ENCODE results near the gene PERP.
"Not testable (repeated sequence)": the region's sequence is repeated elsewhere in the genome, so short reads cannot be mapped to it uniquely, and the experiment has no call there.

The PERP gene

DNA sequence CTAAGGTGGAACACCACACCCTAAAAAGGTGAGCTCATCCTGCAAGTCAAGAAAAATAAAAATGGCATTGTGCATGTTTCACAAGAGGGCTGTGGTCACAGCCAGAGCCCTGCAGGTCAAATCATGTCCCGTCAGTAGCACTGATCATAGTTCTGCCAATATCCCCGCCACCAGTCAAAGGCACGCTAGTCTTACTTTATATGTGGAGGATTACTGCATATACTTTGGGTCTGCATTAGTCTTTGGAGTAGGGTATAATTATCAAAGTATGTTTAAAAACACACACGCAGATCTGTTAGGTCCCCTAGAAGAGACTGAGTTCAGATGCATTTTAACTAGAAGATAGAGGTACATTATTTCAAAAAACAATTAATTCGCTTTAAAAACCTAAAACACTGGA is 1.8 kb downstream of the PERP start:
- DNase-seq = no peak

DNA sequence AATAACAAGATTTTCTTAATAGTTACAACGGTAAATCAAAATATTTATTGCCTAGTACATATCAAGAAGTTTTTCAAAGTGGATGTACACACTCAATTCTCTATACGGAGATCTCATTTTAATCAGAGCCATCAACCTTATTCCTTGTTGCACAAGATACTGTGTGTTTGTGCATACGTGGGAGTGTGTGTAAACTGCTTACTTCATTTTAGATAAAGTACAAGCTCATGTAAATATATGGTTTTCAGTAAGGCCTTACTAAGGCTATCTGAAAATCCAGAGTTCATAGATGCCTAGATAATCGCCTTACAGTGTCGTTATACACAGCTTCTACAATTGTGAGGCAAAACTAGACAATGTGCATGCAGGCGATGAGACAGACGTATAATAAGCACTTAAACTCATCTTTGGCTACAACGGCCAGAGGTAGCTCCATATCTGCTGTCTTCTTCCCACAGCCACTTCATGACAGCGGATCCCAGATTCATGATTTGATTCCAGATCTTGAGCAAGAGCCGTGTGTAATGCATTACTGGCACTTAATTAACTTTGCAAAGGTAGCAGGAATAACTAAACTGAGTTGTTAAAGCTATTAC is 2.5 kb downstream of the PERP start:
- no peak for DNase-seq

DNA sequence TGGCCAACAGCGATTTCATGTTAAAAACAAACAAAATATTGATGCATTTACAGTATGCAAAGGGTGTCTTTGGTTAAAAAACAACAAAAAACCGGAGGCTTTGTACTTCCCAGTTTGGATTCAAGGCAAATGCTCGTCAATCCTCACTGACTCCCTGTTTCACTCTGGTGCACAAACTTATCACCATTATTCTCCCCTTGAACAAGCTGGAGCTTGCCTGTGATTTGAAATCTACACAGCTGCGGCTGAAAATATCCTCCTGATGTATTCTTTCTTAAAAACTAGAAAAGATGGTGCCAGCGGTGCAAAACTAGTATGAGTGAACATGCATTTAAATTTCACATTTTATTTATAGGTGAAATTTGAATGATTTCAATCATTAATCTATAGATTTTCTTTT is 3.3 kb downstream of the PERP start:
- DNase-seq = no peak

DNA sequence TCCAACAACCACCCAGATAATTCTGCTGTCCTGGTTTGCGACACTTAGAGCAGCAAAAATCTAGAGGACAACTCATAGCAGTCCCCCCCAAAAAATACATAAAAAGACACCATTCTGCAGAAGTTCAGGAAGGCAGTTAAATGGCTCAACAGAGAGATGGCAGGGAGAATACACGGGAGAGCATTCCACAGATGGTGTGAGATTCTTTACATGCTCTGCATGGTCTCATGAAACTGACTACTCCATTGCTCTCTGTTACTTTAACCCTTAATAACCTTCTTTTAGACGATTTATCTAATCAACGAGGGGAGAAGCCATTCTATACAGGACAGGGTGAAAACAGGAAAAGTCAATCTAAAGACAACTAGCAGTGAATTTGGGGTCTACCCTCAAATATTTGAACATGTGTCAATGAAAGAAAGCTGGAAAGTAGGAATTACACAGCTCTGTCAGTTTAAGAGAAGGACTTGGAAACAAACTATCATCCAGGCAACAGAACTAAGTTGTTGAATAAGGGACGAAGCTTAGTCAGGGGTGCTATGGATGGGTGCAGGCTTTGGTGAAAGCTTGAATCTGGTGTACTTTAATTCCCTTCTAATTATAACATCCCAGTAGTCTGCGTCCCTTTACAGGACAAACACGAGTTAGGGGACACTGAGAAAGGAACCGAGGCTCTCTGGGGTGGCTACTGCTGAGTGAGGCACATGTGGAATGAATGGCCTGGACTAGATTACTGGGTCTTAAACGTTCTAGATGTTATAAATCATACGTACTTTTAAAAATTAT is 5.1 kb downstream of the PERP start:
- DNase-seq = peak; percentile 48

DNA sequence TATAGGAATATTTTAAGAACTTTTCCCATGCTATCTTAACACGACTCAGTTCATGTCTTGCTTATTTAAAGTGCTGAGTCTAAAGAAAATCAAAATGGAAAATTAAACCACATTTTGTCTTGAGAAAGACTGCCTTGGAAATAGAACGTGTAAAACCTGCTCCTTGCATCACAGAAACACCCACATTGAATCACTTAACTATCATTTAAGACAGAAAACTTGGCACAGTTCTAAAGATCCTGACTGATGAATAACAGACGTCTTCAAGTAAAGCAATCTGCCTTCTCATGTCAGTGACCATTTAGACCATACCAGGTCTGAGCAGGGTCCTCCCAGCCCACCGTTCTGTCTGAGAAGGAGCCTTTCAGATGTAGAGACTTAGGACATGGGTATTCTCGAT is 7.4 kb downstream of the PERP start:
- peak; percentile 79 for DNase-seq

DNA sequence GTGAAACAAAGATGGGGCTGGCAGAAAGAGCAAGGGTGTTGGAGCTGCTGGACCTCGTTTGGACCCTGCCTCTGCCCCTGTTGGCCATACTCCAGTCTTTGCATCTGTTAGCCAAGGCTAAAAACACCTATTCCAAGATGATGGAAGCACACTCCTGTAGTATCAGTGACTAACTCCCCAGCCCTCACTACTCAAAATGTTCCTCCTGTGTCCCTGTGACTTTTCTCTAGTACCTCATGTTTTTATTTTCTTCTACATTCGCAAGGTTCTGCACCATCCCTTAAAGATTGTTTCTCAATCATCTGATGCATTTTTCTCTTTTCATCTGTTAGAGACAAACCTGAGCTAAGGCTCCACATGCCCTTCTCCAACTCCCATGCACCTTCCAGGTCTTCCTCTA is 8.9 kb downstream of the PERP start:
- DNase-seq = no peak

DNA sequence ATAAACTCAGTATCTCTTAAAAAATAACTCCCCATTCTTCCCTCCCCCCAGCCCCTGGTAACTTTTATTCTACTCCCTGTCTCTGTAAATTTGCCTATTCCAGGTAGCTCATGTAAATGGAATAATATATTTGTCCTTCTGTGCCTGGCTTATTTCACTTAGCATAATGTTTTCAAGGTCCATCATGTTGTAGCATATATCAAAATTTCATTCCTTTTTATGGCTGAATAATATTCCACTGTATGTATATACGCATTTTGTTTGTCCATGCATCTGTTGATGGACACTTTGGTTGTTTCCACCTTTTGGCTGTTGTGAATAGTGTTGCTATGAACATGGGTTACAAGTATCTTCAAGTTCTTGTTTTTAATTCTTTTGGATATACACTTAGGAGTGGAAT is 13.0 kb downstream of the PERP start:
- no peak for DNase-seq

DNA sequence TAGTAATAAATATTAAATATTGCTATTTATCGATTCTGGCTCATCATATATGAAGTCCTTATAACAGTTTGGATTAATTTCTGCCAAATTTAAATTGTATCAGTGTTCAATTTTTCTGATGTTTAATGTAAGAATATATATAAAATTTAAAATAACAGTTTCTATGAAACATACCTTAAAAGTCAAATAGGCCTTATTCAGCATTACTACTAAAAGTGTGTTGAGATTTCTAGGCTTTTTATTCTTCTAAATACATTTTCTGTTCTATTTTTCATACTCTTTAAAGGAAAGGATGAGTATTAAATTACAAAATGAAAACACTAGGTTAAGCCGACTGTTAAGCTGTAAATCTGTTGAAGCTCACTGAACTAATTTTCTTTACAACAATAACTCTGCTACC is 13.6 kb downstream of the PERP start:
- DNase-seq = no peak

DNA sequence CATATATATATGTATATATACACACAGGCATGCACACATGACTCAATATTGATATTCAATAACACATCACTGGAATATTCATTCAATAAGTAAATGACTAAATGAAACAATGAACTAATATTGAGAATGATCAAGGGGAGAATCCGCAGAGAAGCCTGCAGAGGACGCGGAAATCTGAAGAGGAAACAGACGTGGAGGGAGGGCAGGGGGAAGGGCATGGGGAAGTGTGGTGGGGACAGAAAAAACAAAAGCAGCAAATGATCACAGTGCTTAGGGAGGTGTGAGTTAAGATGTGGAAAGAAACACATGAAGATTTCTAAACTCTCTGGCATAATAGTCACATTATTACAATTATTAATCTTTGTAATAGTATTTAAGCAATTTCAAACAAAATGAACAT is 14.5 kb downstream of the PERP start:
- DNase-seq = no peak

DNA sequence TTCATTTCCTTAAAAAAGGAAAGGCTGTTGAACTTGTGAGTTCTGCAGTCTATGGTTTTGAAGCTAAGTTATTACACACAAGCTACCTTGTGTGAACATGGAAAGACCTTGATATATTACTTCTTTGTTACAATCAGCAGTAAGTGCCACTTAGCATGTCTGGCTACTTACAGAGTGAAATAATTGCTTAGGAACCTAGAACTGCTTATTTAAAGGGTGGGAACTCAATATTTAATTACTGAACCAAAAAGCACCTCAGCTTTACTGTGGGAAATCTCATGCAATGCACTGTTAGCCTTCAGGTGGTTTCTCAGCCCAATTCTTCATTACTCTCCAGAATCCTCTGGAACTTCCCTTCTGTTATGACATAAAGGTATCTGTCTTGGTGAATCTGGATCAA is 17.9 kb downstream of the PERP start:
- no peak for DNase-seq

DNA sequence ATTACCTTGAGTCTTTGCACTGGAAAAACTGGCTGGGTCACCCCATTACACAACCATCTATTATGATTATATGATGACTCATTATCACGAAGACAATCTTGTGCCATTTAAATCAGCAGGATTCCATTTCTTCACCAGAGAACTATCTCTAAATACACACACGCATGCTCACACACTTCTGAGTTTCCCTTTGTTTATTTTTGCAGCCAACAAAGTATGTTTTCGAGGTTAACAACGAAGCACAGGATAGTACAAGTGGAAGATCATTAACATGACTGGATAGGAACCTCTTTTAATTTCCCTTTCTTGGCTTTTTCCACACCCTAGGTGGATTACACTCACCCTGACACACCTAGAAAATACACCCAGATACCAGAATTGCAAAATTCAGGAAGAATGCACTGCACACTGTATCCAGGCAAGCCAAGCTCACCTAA is 18.9 kb downstream of the PERP start:
- DNase-seq = peak; percentile 69

DNA sequence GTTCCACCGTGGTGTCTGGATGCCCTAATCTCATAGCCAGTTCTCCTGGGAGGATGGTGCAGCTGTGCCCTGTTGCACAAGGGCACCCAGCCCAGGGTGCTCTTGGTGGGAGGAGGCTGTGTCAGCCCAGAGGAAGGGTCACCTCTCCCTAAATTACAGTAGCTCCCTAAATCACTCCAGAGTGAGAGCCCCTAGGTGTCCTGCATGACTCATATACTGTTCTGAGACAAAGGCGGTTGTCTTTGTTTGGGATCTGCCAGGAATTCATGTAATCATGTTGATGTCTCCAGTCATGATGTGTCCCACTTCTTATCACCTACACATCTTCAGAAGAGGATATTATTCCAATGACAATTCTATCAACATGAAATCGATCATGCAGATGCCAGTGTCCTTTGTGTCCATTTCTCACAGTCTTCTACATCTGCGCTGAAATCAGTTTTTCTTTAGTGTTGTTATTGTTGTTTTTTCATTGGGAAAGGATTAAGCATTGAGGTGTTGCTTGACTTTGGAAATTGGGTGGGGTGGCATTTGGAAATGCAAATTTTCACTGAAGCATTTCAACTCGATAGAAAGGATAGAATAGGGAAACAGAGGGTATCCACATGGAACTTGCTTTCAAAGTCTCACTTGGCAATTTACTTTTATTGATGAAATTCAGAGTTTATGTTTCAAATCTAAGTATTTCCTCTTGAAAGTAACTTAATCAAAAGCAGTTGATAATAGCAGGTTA is 19.5 kb downstream of the PERP start:
- DNase-seq = no peak

DNA sequence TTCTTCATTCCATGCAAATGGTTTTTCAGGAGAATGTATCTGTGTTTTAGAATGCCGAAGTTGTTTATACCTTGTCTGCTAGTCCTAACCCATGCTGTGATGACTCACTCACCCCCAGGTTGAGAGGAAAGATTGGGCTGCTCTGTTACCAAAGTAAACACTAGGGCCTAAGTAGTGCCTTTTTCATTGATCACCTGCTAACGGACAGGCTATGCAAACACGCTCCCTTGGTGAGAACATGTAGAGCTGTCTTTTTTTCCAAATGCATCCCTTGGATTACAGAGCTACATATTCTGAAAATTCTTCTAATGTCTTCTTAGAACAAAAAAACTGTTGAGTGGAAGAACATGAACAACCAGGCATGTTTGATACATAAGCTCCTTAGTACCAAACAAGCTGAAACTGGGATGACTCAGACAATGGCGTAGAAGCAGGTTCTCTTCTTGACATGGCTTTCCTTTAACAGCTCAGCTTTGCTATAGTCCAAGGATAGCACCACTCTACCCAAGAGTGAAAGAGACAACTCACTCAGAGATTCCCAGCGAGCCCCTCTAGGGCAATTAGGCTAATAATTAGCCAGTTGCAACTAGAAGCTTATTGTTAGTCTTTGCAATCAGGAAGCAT is 20.5 kb downstream of the PERP start:
- DNase-seq = no peak

DNA sequence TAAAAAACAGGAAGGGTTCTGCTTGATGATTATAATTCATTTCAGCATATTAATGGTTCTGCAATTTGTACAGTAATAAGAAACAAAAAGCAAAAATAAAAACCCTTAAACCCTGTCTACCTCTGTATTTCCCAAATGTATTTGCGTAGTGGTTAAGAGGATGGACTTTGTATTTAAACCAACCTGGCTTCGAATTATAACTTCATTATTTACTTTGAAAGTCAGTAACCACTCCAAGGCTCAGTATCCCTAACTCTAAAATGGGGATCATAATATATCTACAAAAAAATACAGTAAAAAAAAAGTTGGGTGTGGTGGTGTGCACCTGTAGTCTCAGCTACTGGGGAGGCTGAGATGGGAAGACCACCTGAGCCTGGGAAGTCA is 21.4 kb downstream of the PERP start:
- DNase-seq = no peak

DNA sequence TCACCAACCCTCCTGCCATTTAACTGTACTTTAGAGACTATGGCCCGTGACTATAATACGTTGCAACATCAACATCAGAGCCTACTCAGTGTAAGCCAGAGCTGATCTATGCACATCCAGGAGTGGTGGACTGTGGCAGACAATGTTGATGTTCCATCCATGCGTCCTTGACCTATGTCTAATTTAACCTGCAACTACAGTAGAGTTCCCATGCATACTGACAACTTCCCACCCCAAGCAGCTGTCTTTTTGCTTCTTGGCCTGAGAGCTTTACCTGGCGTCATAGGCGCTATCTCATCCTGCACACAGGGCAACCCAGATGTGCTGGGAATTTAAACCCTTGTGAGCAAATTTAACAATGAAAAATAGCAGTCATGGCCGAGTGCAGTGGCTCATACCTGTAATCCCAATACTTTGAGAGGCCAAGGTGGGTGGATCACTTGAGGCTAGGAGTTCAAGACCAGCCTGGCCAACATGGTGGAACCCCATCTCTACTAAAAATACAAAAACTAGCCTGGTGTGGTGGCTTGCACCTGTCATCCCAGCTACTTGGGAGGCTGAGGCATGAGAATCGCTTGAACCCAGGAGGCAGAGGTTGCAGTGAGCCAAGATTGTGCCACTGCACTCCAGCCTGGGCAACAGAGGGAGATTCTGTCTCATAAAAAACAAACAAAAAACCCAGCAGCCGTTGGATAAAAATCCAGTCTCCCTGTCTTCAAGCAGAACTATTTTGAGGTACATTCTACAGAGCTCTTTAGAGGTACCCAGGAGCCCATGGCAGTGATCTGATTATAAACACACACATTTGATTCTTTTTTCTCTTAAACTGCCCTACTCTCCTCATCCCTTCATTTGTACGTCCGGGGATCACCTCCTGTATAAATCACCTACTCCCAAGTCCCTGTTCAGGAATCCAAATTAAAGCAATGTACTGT is 22.0 kb downstream of the PERP start:
- no peak for DNase-seq

DNA sequence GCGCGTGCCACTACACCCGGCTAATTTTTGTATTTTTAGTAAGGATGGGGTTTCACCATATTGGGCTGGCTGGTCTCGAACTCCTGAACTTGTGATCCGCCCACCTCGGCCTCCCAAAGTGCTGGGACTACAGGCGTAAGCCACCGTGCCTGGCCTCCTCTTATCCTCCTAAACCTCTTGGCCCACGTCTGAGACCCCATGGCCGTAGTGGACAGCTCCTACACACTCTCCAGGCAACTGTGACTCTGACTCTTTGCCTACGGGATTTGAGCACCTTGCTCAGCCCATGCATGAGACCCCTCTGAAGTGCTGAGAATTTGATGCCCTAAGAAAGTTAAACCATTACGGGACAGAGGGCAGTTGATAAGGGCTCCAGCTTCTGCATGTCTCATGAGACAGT is 25.0 kb downstream of the PERP start:
- no peak for DNase-seq

DNA sequence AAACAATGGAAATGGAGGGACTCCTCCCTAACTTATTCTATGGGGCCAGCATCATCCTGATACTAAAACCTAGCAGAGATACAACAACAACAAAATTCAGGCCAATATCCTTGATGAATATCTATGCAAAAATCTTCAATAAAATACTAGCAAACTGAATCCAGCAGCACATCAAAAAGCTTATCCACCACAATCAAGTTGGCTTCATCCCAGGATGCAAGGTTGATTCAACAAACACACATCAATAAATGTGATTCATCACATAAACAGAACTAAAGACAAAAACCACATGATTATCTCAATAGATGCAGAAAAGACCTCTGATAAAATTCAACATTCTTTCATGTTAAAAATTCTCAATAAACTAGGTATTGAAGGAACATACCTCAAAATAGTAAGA is 27.7 kb downstream of the PERP start:
- not testable (repeated sequence) for DNase-seq

DNA sequence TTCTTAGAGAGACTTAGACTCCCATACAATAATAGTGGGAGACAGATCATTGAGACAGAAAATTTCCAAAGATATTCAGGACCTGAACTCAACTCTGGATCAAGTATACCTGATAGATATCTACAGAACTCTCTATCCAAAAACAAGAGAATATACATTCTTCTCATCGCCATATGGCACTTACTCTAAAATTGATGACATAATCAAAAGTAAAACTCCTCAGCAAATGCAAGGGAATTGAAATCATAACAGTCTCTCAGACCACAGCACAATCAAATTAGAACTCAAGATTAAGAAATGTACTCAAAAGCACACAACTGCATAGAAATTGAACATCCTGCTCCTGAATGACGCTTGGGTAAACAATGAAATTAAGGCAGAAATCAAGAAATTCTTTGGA is 28.7 kb downstream of the PERP start:
- no peak for DNase-seq

DNA sequence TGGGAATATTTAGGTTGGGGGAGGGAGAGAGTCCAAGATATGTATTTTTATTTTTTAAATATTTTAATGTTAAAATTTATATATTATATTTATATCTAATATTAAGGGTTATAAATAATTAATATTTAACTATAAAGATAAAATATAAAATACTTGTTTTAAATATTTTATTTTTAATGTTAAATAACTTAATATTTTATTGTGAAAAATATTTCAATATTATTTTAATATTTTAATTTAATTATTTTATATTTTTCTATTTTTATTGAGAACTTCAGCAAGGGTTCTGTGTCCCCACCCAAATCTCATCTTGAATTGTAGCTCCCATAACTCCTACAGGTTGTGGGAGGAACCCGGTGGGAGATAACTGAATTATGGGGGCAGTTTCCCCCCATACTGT is 34.0 kb downstream of the PERP start:
- no peak for DNase-seq

DNA sequence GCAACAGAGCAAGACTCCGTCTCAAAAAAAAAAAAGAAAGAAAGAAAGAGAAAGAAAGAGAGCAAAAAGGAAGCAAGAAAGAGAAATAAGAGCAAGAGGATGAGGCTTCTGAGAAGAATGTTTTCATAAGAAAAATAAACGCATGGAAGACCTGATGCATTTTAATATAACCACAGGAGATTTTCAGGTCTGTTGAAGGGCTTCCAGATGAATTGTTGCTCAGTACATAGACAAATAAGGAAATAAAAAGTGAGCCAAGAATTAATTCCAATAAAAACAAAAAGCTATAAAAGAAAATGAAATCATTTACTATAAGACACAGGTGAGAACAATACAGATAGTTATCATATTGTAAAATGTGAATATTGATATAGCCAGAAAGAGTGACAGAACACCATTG is 43.5 kb downstream of the PERP start:
- no peak for DNase-seq

DNA sequence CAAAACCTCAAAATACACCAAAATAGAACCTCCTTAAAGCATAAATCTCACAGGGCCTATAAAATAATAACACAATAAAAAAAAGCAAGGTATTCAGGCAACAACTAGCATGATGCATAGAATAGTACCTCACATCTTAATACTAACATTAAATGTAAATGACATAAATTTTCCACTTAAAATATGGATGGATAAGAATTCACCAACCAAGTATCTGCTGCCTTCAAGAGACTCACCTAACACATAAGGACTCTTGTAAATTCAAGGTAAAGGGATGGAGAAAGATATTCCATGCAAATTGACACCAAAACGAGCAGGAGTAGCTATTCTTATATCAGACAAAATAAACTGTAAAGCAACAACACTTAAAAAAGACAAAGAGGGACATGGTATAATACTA is 52.2 kb downstream of the PERP start:
- no peak for DNase-seq

DNA sequence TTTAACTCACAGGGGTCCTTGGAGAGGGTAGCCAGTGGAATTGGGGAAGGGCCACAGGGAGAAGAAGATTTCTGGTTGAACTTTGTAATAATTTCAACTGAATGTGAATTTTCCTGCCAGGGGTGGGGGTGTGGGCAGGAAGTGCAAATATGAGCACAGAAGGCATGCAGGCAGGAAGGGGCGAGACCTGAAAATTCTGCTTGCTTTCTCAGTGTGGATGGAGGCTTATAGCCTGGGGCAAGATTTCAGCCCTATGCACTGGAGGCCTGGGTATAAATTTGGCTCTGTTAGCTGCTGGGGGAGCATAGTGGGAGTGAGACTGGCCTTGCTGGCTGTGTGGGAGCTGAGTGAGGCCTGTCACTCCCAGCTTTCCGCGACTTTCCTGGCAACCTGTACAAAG is 54.4 kb downstream of the PERP start:
- no peak for DNase-seq

All from fibroblast of skin of abdomen (primary cell).